ENCODE measurements around the gene MCC.

MCC gene

DNA sequence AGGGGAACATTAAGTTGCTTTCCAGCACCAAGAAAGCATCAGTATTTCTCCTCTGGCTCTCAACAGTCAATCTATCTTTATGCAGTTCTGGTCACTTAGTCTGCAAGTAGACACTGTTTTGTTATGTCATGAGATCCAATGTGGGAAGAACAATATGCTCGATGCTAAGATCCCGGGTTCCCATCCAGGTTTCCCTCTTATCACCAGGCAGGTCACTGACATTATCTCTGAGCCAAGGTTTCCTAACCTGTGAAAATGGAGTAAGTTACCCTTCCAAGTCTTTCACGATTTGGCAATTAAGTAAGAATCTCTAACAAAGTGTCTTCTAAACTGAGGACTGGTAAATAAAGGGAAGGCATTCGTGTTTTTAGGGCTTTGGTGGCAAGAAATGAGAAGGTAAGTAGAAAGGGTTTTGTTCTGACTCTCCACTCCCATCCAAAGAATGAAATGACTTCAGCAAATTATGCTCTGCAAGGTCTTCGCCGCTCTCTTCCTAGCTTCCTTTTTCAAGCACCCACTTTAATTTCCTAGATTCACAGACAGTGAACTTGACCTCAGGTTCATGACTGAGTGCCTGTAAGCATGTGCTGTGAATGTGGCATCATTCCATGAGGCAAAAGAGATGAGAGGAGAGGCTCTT is 425.3 kb downstream of the MCC start:
- DNase-seq: no peak

DNA sequence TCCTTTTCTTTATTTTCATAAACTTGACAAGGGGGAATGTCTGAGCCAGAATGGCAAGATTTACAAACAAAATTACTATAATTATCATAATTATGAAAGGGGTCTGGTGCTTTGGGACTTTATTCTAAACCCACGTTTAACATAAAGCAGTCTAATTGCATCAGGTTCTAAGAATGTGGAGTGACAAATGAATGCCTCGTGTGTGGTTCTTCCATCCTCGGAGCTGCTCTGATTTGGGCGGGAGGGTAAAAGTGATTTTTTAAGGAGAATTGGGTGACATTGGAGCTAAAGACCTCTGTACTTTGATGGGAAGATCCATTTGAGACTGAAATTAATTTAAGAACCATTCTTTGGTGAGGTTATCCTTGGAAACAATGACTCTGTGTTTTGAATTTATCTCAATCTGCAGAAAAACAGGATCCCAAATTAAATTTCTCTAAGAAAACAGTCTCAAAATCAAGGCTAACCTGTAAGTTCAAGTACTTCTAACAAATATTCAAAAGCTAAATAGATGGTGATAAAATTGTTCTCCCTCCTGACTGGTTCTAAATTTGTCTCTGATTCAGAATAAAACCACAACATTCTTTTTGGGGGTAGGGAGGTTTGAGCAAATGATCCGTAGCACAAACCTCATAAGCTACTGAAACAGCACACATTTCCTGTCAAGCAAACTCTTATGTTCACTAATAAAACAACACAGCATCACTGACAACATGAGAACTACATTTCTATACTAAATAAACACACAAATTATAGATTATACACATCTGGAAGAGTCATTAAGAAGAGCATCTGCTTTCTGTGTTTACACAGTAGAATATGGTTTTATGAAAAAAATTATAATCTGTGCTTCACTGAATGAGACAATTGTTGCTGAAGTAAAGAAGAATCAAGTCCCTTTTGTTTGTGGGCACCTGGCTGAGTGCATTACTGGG is 426.1 kb downstream of the MCC start:
- DNase-seq: no peak

- no peak for DNase-seq
Observed at GRCh38 chr5:113060408-113061025, 427.7 kb downstream of the MCC start.

DNA sequence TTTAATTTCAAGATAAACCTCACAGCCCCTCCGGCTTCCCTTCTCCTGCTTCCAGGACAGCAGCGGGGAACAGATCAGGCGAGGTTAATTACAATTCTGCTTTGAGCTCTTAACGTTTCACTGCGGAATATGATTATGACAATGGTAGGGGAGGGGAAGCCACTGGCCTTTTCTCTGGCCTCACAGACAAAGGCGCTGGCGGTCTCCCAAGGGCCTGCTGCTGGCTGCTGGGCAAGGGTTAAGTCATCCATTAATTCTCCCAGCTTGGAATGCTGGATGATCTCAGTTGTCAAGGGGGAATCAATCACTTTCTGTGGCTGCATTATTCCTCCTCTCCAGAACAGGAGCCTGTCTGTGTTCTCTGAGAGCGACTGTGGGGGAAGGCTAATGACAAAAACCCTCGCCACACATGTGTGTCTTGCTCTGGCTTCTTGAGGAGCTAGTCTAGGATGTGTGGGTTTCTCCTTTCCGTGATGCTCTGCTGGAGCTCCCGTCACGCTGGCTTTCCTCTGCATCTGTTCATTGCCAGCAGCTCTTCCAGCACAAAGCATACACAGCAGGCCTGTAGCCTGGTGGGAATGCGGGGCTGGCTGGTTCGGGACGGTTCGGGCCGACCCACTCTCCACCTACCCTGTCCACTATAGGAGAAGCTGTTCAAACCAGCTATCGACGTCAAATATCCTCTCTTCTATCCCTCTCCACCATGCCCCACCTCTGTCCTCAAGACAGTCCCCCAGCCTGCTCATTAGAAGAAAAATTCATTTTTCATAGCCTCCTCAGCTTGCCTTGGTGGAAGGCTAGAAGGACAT is 428.8 kb downstream of the MCC start:
- peak; percentile 36 for DNase-seq

DNA sequence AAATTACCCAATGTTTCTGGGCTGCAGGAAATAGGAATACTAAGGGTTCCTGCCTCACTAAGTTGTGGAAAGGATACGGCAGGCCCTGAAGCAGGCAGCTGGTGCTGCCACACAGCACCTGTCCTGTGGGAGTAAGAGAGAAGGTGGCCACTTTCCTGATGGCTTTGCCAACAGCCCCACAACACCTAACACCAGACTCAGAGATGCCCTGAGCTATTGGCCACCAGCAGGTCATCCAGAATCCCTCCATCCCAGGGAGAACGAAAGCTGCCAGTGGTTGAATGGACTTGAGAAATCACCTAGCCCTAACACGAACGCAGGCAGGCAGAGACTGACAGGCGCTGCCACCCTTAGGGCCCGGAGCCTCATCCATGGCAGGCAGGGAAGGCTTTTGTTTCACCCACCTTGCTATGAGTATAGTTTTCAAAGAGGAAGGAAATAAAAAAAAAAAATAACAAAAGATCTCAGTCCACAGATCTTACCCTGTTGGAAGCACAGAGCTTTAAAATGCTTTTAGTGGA is 429.5 kb downstream of the MCC start:
- no peak for DNase-seq

- DNase-seq: no peak
Observed at GRCh38 chr5:113058269-113058668, 430.0 kb downstream of the MCC start.

- no peak for DNase-seq
Observed at GRCh38 chr5:113057557-113057984, 430.7 kb downstream of the MCC start.

DNA sequence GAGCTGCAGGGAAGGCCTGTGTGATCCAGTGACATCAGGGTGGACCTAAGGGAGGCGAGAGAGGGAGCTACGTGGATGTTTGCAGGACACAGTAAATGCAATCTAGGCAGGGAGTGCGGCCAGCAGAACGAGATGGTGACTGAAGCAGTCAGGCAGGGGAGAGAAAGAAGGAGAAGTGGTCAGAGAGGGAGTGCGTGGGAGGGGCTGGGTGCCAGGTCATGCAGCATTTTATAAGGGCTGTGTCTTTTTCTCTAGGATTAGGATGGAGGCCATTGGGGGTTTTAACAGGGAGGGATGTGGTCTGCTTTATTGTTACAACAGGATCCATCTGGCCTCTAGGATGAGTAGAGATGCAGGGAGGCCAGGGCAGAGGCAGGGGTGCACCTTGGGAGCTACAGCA is 431.3 kb downstream of the MCC start:
- DNase-seq: no peak

DNA sequence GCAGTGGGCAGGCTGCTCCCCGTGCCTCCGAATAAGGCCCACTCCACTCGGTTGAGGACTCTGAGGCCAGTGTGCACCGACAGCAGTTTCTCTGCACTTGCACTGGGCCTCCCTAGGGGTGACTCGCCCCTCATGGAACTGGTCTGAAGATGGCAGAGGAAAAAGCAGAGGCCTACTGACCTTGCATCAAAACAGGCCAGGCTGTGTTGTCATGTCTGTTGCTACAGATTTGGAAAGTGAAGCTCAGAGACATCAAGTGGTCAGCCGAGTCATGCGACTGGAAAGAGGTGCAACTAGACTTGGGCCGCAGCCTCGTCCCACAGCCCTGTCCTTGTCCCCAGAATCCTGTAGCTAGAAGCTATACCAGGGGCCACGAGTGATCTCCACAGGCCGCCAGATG is 433.4 kb downstream of the MCC start:
- no peak for DNase-seq

DNA sequence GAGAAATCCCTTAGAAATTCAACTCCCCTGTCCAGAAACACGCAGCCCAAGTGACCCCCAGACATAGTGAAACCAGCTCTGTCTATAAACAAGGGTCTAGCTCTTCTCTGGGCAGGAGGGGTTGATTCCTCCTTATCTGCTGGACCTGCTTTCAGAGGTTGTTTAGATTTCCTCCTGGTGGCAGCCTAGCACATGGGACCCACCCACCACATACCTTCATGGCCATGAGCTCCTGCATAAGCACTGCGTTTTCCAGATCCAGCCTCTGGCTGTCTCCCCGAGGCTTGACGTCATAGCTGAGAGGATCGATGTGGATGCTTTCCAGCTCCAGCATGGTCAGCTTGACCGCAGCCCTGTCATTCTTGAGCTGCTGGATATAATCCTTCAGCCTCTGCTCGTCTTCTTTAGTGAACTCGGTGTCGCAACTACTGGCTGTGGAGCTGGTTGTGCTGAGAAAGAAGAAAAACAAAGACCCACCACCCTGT is 434.7 kb downstream of the MCC start:
- DNase-seq: no peak

GRCh38 chr5:113052041-113052795 is 436.0 kb downstream of the MCC start:
- DNase-seq: no peak

GRCh38 chr5:113050721-113051382 is 437.4 kb downstream of the MCC start:
- no peak for DNase-seq

DNA sequence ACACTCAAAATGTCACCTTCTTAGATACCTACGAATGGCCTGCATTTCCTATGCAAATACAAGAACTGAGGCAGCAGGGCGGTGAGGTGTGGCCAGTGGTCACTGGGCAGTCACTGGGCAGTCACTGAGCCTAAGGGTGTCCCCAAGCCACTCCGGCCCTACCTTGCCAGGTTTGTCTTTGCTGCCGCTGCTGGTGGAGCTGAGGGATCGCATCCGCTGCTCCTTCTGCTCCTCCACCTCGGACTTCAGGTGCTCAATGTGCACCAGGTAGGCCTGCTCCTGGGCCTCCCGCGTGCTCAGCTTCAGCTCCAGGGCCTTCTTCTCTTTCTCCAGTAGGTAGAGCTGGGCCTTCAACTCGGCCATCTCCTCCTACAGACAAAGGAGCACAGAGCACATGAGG is 439.3 kb downstream of the MCC start:
- no peak for DNase-seq

- DNase-seq: no peak
Observed at GRCh38 chr5:113047733-113048652, 440.3 kb downstream of the MCC start.

DNA sequence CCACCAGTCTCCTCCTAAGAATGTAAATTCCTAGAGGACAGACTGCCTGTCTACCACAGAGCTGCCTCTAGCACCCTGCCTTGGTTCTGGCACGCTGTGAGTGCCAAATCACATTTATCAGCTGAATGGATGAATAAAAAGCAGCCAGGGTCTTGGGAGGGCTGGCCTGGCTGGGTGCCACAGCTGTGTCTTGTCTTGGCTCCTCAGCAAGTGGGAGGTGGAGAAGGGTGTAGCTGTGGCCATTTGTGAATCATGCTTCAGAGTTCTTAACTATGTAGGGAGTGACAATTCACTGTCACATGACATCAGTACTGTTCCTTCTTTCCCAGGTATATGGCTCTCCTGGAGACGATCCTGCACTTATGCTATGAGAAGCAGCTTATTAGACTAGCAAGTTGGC is 441.0 kb downstream of the MCC start:
- no peak for DNase-seq

- no peak for DNase-seq
Observed at GRCh38 chr5:113044776-113045465, 443.3 kb downstream of the MCC start.

DNA sequence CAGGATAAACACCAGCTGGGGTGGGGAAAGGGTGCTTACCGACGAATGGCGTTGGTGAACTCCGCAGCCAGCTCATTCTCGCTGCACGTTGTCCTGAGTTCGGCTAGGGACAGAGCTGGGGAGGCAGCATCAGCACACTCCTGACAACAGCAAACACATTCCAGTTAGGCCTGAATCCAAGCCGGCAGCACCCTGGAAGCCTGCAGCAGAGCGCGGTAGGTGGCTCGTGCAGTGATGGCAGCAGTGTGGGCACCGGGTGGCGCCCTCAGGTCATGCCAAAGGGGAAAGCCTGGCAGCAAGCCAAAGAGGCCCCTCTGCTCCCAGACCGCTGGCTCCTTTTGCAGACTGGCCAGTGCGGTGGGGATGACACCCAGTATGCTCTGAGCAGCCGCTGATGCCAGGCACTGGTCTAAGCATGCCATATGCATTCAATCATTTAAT is 444.7 kb downstream of the MCC start:
- DNase-seq: no peak

DNA sequence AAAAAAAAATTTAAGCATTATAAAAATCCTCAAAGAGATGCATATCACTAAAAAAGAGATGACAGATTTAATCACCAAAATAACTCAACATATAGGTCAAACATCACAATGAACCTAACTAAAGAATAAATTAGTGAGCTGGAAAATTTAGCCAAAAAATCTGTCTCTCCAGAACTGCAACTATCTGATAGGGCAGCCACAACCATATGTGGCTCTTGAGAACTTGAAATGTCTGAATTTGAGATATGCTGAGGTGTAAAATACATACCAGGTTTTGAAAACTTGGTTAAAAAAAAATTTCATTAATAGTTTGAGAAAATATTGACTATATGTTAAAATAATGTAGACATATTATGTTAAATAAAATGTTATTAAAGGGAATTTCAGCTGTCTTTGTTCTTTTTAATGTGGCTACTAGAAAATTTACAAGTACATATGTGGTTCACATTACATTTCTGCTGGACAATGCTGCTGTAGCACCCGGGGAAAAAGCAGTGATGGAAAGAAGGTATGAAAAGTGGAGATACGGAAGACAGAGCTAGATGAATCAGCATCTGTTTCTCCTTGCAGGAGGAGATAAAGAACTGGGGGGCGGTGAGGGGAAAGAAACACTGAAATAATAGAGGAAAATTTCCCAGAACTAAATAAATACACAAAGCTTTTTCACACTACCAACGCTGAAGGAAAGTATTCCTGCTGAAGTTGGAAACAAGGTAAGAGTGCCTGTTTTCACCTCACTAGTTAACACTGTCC is 445.6 kb downstream of the MCC start:
- DNase-seq: no peak

Data from T1000 (cell line).